GM18526 (cell line): ENCODE measurements around the gene CRX.
"Not testable (repeated sequence)": the region's sequence is repeated elsewhere in the genome, so short reads cannot be mapped to it uniquely, and the experiment has no call there.

Source experiments
- POLR2A ChIP-seq: IDR thresholded peaks from 3 replicates; pipeline ENCODE4 v1.6.1; 2011; ENCODE audit not compliant: insufficient read length; ENCODE audit errors: extremely low read depth

The CRX gene

GRCh38 chr19:47853003-47853402, 31.3 kb downstream of the CRX start:
- no peak for TF ChIP-seq POLR2A

DNA sequence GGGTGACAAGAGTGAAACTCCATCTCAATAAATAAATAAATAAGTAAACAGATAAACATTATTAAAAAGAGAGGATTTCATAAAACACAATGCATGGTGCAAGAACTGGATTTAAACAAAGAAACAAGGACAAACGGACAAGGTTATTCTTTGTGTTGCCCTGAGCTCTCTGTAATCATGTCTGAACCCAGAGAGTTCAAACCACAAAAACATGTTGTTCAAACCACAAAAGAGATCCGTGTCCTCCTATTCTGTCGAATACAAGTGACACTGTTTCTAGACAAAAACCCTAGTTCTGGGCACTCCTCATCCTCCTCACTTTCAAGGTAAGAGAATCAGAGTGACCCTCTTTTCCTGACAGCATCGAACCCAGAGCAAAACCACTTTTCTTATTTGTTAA, 32.7 kb downstream of the CRX start:
- TF ChIP-seq POLR2A: no peak

- not testable (repeated sequence) for TF ChIP-seq POLR2A
Measured at GRCh38 chr19:47858646-47859285, 37.0 kb downstream of the CRX start, which contains the start of gene TPRX2. Gene TPRX2, plus strand, starts transcription at chr19:47859235. Its CDS starts 12 bp downstream, at chr19:47859247.

GRCh38 chr19:47860602-47861297, 39.0 kb downstream of the CRX start:
- no peak for TF ChIP-seq POLR2A

DNA sequence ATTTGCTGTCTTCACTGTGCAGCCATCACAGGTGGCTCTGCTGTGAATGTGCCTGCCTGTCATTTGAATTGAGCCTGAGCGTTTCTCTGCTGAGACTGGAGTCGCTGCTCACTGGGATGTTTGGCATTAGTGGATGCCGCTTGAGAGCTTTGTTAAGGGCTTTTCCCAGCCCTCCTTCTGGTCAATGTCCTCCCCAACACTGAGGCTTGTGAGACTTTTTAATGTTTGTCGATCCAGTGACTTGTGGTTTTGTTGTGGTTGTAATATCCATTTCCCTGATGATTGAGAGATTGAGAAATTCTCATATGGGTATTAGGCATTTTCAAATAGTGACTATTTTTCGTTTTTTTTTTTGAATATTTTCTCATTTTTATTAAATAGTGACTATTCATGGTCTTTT, 39.9 kb downstream of the CRX start:
- no peak for TF ChIP-seq POLR2A

DNA sequence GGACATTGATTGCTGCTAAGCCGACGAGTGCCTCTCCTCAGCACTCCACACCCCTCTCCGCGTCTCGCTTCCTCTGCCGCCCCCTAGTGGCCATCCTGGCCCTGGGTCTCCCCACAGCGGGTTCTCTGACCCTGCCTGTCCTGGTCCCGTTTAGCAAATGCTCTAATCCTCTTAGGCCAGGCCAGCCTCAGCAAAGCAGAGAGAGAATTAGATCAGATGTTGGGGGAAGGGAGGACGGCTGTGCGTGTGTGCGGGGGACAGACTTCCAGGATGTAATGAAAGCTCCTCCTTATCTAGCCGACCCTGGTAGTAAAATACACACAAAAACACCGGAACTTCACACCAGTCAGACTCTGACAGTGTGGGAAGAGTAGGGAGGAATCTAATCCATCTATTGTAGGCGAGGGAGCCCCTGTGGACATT, 41.8 kb downstream of the CRX start:
- TF ChIP-seq POLR2A: no peak

- TF ChIP-seq POLR2A: no peak
Measured at GRCh38 chr19:47865166-47865565, 43.4 kb downstream of the CRX start.

DNA sequence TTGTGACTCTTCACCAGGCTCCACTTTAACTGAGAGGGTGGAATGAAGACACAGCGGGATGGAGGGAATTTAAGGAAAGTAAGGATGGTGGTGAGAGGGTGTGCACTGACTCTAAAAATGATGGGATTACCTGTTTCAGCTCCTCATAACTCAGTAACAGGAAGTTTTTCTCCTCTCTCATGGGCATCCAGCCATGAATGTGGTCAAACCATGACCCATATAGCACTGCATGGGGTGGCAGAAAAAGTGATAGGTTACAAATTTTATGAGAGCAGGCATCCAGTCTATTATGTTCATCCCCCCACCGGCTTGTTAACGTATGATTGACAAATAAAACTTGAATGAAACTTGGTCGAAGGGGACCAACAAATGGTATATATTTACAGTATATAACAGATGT, 57.2 kb downstream of the CRX start:
- TF ChIP-seq POLR2A: no peak

GRCh38 chr19:47881757-47882156, 60.0 kb downstream of the CRX start:
- no peak for TF ChIP-seq POLR2A

DNA sequence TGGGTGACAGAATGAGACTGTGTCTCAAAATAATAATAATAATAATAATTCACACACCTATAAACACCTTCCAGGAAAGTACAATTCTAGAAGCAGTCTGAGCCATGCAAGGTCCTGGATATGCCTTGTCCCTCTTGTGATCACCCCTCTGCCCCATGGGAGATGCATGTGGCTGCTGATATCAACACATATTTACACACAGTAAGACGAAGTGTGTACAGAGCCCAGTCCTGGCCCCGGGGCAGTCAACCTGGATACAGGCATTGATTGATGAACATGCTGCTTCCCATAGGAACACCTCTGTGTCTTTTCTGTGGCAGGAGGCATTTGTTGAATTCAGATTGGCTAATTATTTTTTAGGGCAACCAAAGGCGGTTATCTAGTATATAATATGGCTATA, 61.2 kb downstream of the CRX start:
- no peak for TF ChIP-seq POLR2A

DNA sequence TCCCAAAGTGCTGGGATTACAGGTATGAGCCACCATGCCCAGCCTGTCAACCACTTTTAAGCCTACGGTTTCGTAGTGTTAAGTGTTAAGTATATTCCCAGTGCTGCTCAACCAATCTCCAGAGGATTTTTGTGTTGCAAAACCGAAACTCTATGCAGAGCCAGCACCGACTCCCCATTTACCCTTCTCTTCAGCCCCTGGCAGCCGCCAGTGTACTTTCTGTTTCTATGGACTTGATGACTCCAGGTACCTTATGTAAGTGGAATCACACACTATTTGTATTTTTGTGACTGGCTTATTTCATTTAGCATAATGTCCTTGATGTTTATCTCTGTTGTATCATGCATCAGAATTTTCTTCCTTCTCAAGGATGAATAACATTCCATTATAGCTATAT, 63.3 kb downstream of the CRX start:
- no peak for TF ChIP-seq POLR2A

GRCh38 chr19:47886010-47886559, 64.3 kb downstream of the CRX start, which contains the start of gene SULT2A1:
Gene SULT2A1, minus strand, starts transcription at chr19:47886315. Its CDS starts 58 bp downstream, at chr19:47886257.
- TF ChIP-seq POLR2A: no peak

- no peak for TF ChIP-seq POLR2A
Measured at GRCh38 chr19:47890865-47891621, 69.3 kb downstream of the CRX start.

- no peak for TF ChIP-seq POLR2A
Measured at GRCh38 chr19:47891622-47891922, 69.8 kb downstream of the CRX start.

GRCh38 chr19:47891923-47892666, 70.4 kb downstream of the CRX start:
- TF ChIP-seq POLR2A: no peak
